ENCODE data around the gene ADARB2.

ADARB2 gene

GRCh38 chr10:1406132-1406966, 331.0 kb downstream of the ADARB2 start:
- H3K27me3 ChIP-seq (ENCODE audit: control insufficient read depth, low read length) = peaks cover 8% of the 10 kb centered on the region; the same call in 1 of the 2 replicates
- no peaks in the 10 kb centered on the region for H3K9me2 ChIP-seq (replicated peaks; ENCODE audit: control insufficient read depth, low read length)
- H4K20me1 ChIP-seq (ENCODE audit: control insufficient read depth, insufficient read depth, low read depth, low read length) = no peaks in the 10 kb centered on the region
- H3K4me1 ChIP-seq (ENCODE audit: control insufficient read depth, low read length) = peaks cover 2% of the 10 kb centered on the region
- no peak overlapping the region for H3K4me2 ChIP-seq (ENCODE audit: low read length)
- H3K36me3 ChIP-seq (ENCODE audit: control insufficient read depth, low read length) = no peaks in the 10 kb centered on the region
- H3K27ac ChIP-seq (ENCODE audit: low read depth, low read length) = no peak overlapping the region
- H3F3A ChIP-seq (ENCODE audit: control insufficient read depth, insufficient read depth) = 0 out of 2 replicates have a peak, but pooled peaks cover 2% of the 10 kb centered on the region
- no peaks in the 10 kb centered on the region for H3K79me2 ChIP-seq (ENCODE audit: control insufficient read depth, low read length)
- no peaks in the 10 kb centered on the region for H3K9me3 ChIP-seq (ENCODE audit: control insufficient read depth, insufficient read depth, low read length)
- TF ChIP-seq CTCF (IDR thresholded peaks at IDR 0.05; ENCODE audit: low read depth, low read length, poor library complexity, severe bottlenecking) (no peak), EZH2phosphoT487 (IDR thresholded peaks at IDR 0.05; ENCODE audit: borderline replicate concordance, low read length) (no peak)
- no peak overlapping the region for H3K4me3 ChIP-seq (ENCODE audit: low read length)

- Histone ChIP-seq H4K20me1 (ENCODE audit: control insufficient read depth, insufficient read depth, low read depth, low read length) (no peaks in the 10 kb centered on the region), H3F3A (ENCODE audit: control insufficient read depth, insufficient read depth) (0 out of 2 replicates have a peak, but pooled peaks cover 2% of the 10 kb centered on the region), H3K79me2 (ENCODE audit: control insufficient read depth, low read length) (no peaks in the 10 kb centered on the region), H3K4me3 (ENCODE audit: low read length) (no peak overlapping the region), H3K36me3 (ENCODE audit: control insufficient read depth, low read length) (no peaks in the 10 kb centered on the region), H3K9me3 (ENCODE audit: control insufficient read depth, insufficient read depth, low read length) (no peaks in the 10 kb centered on the region), H3K27me3 (ENCODE audit: control insufficient read depth, low read length) (peaks cover 8% of the 10 kb centered on the region; the same call in 1 of the 2 replicates), H3K4me2 (ENCODE audit: low read length) (no peak overlapping the region), H3K27ac (ENCODE audit: low read depth, low read length) (no peak overlapping the region), H3K9me2 (replicated peaks; ENCODE audit: control insufficient read depth, low read length) (no peaks in the 10 kb centered on the region), H3K4me1 (ENCODE audit: control insufficient read depth, low read length) (no peaks in the 10 kb centered on the region)
- TF ChIP-seq EZH2phosphoT487 (IDR thresholded peaks at IDR 0.05; ENCODE audit: borderline replicate concordance, low read length) (no peak), CTCF (IDR thresholded peaks at IDR 0.05; ENCODE audit: low read depth, low read length, poor library complexity, severe bottlenecking) (no peak)
These were observed 332.7 kb downstream of the ADARB2 start for GRCh38 chr10:1404323-1405260.

- Histone ChIP-seq H4K20me1 (ENCODE audit: control insufficient read depth, insufficient read depth, low read depth, low read length) (no peaks in the 10 kb centered on the region), H3K4me2 (ENCODE audit: low read length) (no peak overlapping the region), H3K4me1 (ENCODE audit: control insufficient read depth, low read length) (no peaks in the 10 kb centered on the region), H3K27ac (ENCODE audit: low read depth, low read length) (no peak overlapping the region), H3K4me3 (ENCODE audit: low read length) (no peak overlapping the region), H3K9me3 (ENCODE audit: control insufficient read depth, insufficient read depth, low read length) (no peaks in the 10 kb centered on the region), H3K9me2 (replicated peaks; ENCODE audit: control insufficient read depth, low read length) (no peaks in the 10 kb centered on the region), H3K79me2 (ENCODE audit: control insufficient read depth, low read length) (no peaks in the 10 kb centered on the region), H3K27me3 (ENCODE audit: control insufficient read depth, low read length) (peaks cover 8% of the 10 kb centered on the region; the same call in 1 of the 2 replicates), H3K36me3 (ENCODE audit: control insufficient read depth, low read length) (no peaks in the 10 kb centered on the region), H3F3A (ENCODE audit: control insufficient read depth, insufficient read depth) (0 out of 2 replicates have a peak, but pooled peaks cover 2% of the 10 kb centered on the region)
- TF ChIP-seq CTCF (IDR thresholded peaks at IDR 0.05; ENCODE audit: low read depth, low read length, poor library complexity, severe bottlenecking) (peak; percentile 66), EZH2phosphoT487 (IDR thresholded peaks at IDR 0.05; ENCODE audit: borderline replicate concordance, low read length) (no peak)
These were observed 333.6 kb downstream of the ADARB2 start for GRCh38 chr10:1403508-1404322.

Data from DOHH2 (cell line).